Liver (tissue), 9 donors: ENCODE results near the gene COMTD1. TPM values are rescaled to one million over a fixed set of nuclear protein-coding genes. Genes with fewer than 3 reads are reported as not detected.

Source experiments
- DNase-seq: peaks from one replicate; pipeline ENCODE4 v3.0.0-alpha.2; 2017; ENCODE audit warnings: low spot score
- H3K27ac ChIP-seq, 2 donors: one replicate each; pipeline ENCODE4 v1.7.0; 2013; ENCODE audit warnings: inconsistent platforms in 2 of 2, low read length in 2 of 2, control low read depth in 1 of 2, low read depth in 1 of 2, mild to moderate bottlenecking in 1 of 2
- H3K27me3 ChIP-seq, 4 donors: one replicate each; pipeline versions ENCODE4 v1.6.1 to v1.7.0; 2013; ENCODE audit warnings: low read length in 3 of 4, inconsistent platforms in 1 of 4, mild to moderate bottlenecking in 1 of 4, moderate library complexity in 1 of 4; ENCODE audit not compliant: control insufficient read depth in 4 of 4, insufficient read depth in 4 of 4
- H3K36me3 ChIP-seq, 4 donors: one replicate each; pipeline versions ENCODE4 v1.6.1 to v1.7.0; 2013; ENCODE audit warnings: low read length in 3 of 4, mild to moderate bottlenecking in 3 of 4, low read depth in 1 of 4, moderate library complexity in 1 of 4; ENCODE audit not compliant: control insufficient read depth in 4 of 4, insufficient read depth in 3 of 4
- H3K4me1 ChIP-seq, 4 donors: one replicate each; pipeline versions ENCODE4 v1.6.1 to v1.7.0; 2013; ENCODE audit warnings: low read length in 3 of 4, mild to moderate bottlenecking in 3 of 4, moderate library complexity in 1 of 4; ENCODE audit not compliant: control insufficient read depth in 4 of 4, insufficient read depth in 4 of 4
- H3K4me3 ChIP-seq, 3 donors: one replicate each; pipeline versions ENCODE4 v1.6.1 to v1.7.0; 2013; ENCODE audit warnings: low read length in 3 of 3, control low read depth in 1 of 3, low read depth in 1 of 3, mild to moderate bottlenecking in 1 of 3
- H3K9ac ChIP-seq, 2 donors: one replicate each; pipeline ENCODE4 v1.7.0; 2013; ENCODE audit warnings: low read length in 2 of 2, mild to moderate bottlenecking in 2 of 2, moderate library complexity in 2 of 2, control low read depth in 1 of 2, low read depth in 1 of 2
- H3K9me3 ChIP-seq, 4 donors: one replicate each; pipeline versions ENCODE4 v1.6.1 to v1.7.0; 2013; ENCODE audit warnings: low read length in 3 of 4; ENCODE audit not compliant: control insufficient read depth in 4 of 4
- EGR1 ChIP-seq, 2 donors: IDR thresholded peaks; 2 replicates each; pipeline ENCODE4 v1.6.1; 2016 to 2018; ENCODE audit warnings: antibody characterized with exemption in 2 of 2, low read depth in 2 of 2
- FOXA1 ChIP-seq: IDR thresholded peaks from 2 replicates; pipeline ENCODE4 v1.6.1; 2016; ENCODE audit warnings: antibody characterized with exemption
- FOXA2 ChIP-seq: IDR thresholded peaks from 2 replicates; pipeline ENCODE4 v1.6.1; 2016; ENCODE audit warnings: antibody characterized with exemption
- GABPA ChIP-seq, 2 donors: IDR thresholded peaks in 1 of 2; conservative IDR thresholded peaks in 1 of 2; 2 replicates each; pipeline ENCODE4 v1.6.1; 2016; ENCODE audit warnings: antibody characterized with exemption in 2 of 2, mild to moderate bottlenecking in 1 of 2, moderate library complexity in 1 of 2
- HNF4A ChIP-seq, 2 donors: conservative IDR thresholded peaks; 2 replicates each; pipeline ENCODE4 v1.6.1; 2016; ENCODE audit warnings: antibody characterized with exemption in 2 of 2, mild to moderate bottlenecking in 2 of 2
- HNF4G ChIP-seq: IDR thresholded peaks from 2 replicates; pipeline ENCODE4 v1.6.1; 2016; ENCODE audit warnings: antibody characterized with exemption
- JUND ChIP-seq, 2 donors: IDR thresholded peaks; 2 replicates each; pipeline ENCODE4 v1.6.1; 2016; ENCODE audit warnings: antibody characterized with exemption in 2 of 2
- NR2F2 ChIP-seq: IDR thresholded peaks from 2 replicates; pipeline ENCODE4 v1.6.1; 2016; ENCODE audit warnings: antibody characterized with exemption
- RAD21 ChIP-seq, 2 donors: IDR thresholded peaks; 2 replicates each; pipeline ENCODE4 v1.6.1; 2016; ENCODE audit warnings: antibody characterized with exemption in 2 of 2, mild to moderate bottlenecking in 2 of 2
- RXRA ChIP-seq, 2 donors: IDR thresholded peaks; 2 replicates each; pipeline ENCODE4 v1.6.1; 2017 to 2018; ENCODE audit warnings: antibody characterized with exemption in 2 of 2, mild to moderate bottlenecking in 1 of 2
- SP1 ChIP-seq: IDR thresholded peaks from 2 replicates; pipeline ENCODE4 v1.6.1; 2018; ENCODE audit warnings: antibody characterized with exemption, mild to moderate bottlenecking
- TAF1 ChIP-seq: conservative IDR thresholded peaks from 2 replicates; pipeline ENCODE4 v1.6.1; 2016; ENCODE audit warnings: antibody characterized with exemption, mild to moderate bottlenecking
- YY1 ChIP-seq: IDR thresholded peaks from 2 replicates; pipeline ENCODE4 v1.6.1; 2016; ENCODE audit warnings: antibody characterized with exemption, mild to moderate bottlenecking
- WGBS: extraction: QIAGEN DNeasy Blood & Tissue Kit; methylation state at CpG from one replicate; pipeline ENCODE4 v1.1.7; 2013; 5-methylcytosine and 5-hydroxymethylcytosine counted together
- polyA plus RNA-seq, 2 donors: library from polyadenylated mRNA; stranded (reverse) in 1 of 2; unstranded in 1 of 2; fragments of 200-250 nt in 1 of 2; fragments of >200 nt in 1 of 2; fragmentation: Nextera tagmentation in 1 of 2; extraction: Ambion mirVana in 1 of 2; gene quantifications; one replicate each; pipeline versions ENCODE4 v1.2.1 to v1.2.3, GENCODE V29; 2013 to 2015
- total RNA-seq, 2 donors: library from RNA; depleted of rRNA; stranded (reverse); fragments of >200 nt; gene quantifications; one replicate each; pipeline ENCODE4 v1.2.3, GENCODE V29; 2014
- TF ChIP-seq, protein P1 (sequence below): IDR thresholded peaks from 2 replicates; pipeline ENCODE4 v1.6.1; 2016; ENCODE audit warnings: antibody characterized with exemption, mild to moderate bottlenecking
- TF ChIP-seq, protein P2 (sequence below): fragments of 150-350 bp; IDR thresholded peaks from 2 replicates; pipeline ENCODE4 v1.5.1; 2017; ENCODE audit warnings: improper control_type of control experiment, low read depth, low read length; ENCODE audit not compliant: missing input control
- TF ChIP-seq, protein P3 (sequence below): IDR thresholded peaks from 2 replicates; pipeline ENCODE4 v1.6.1; 2016; ENCODE audit warnings: antibody characterized with exemption
- TF ChIP-seq, protein P4 (sequence below): IDR thresholded peaks from 2 replicates; pipeline ENCODE4 v1.6.1; 2016; ENCODE audit warnings: antibody characterized with exemption
- TF ChIP-seq, protein P5 (sequence below): IDR thresholded peaks from 2 replicates; pipeline ENCODE4 v1.6.1; 2016; ENCODE audit warnings: antibody characterized with exemption
- donor health status: healthy.
- donor health status: healthy.
- donor health status: healthy.
- donor health status: healthy.
- donor health status: healthy.

Gene COMTD1
- total and polyA plus RNA-seq, 4 donors, result 6.5 to 44.2 (median 26.5) TPM

DNA sequence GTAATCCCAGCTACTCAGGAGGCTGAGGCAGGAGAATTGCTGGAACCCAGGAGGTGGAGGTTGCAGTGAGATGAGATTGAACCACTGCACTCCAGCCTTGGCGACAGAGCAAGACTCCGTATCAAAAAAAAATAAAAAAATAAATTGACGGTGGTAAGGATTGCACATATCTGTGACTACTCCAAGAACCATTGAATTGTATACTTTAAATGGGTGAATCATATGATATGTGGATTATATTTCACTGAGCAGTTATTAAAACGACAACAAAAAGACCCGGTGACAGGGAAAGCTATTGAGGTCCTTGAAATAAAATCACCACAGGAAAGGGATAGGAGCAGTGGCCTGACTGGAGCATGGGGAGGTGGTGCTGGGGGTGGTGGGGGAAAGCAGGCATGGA lies 31.2 kb upstream of the COMTD1 start:
- H3K9ac ChIP-seq, result no peak overlapping the region
- H3K4me1 ChIP-seq, result no peaks in the 10 kb centered on the region
- no peak overlapping the region for H3K4me3 ChIP-seq
- no peaks in the 10 kb centered on the region for H3K36me3 ChIP-seq
- no peak for DNase-seq
- 93% methylated on average over 5 of the region's 5 CpGs for WGBS
- TF ChIP-seq, protein P1, sequence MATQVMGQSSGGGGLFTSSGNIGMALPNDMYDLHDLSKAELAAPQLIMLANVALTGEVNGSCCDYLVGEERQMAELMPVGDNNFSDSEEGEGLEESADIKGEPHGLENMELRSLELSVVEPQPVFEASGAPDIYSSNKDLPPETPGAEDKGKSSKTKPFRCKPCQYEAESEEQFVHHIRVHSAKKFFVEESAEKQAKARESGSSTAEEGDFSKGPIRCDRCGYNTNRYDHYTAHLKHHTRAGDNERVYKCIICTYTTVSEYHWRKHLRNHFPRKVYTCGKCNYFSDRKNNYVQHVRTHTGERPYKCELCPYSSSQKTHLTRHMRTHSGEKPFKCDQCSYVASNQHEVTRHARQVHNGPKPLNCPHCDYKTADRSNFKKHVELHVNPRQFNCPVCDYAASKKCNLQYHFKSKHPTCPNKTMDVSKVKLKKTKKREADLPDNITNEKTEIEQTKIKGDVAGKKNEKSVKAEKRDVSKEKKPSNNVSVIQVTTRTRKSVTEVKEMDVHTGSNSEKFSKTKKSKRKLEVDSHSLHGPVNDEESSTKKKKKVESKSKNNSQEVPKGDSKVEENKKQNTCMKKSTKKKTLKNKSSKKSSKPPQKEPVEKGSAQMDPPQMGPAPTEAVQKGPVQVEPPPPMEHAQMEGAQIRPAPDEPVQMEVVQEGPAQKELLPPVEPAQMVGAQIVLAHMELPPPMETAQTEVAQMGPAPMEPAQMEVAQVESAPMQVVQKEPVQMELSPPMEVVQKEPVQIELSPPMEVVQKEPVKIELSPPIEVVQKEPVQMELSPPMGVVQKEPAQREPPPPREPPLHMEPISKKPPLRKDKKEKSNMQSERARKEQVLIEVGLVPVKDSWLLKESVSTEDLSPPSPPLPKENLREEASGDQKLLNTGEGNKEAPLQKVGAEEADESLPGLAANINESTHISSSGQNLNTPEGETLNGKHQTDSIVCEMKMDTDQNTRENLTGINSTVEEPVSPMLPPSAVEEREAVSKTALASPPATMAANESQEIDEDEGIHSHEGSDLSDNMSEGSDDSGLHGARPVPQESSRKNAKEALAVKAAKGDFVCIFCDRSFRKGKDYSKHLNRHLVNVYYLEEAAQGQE, result no peak
- TF ChIP-seq RXRA (IDR thresholded peaks at IDR 0.05) (no peak), FOXA1 (no peak)
- TF ChIP-seq, protein P2, sequence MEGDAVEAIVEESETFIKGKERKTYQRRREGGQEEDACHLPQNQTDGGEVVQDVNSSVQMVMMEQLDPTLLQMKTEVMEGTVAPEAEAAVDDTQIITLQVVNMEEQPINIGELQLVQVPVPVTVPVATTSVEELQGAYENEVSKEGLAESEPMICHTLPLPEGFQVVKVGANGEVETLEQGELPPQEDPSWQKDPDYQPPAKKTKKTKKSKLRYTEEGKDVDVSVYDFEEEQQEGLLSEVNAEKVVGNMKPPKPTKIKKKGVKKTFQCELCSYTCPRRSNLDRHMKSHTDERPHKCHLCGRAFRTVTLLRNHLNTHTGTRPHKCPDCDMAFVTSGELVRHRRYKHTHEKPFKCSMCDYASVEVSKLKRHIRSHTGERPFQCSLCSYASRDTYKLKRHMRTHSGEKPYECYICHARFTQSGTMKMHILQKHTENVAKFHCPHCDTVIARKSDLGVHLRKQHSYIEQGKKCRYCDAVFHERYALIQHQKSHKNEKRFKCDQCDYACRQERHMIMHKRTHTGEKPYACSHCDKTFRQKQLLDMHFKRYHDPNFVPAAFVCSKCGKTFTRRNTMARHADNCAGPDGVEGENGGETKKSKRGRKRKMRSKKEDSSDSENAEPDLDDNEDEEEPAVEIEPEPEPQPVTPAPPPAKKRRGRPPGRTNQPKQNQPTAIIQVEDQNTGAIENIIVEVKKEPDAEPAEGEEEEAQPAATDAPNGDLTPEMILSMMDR, result no peak
- H3K27ac ChIP-seq, result no peak overlapping the region
- no peaks in the 10 kb centered on the region for H3K9me3 ChIP-seq
- no peaks in the 10 kb centered on the region for H3K27me3 ChIP-seq

DNA sequence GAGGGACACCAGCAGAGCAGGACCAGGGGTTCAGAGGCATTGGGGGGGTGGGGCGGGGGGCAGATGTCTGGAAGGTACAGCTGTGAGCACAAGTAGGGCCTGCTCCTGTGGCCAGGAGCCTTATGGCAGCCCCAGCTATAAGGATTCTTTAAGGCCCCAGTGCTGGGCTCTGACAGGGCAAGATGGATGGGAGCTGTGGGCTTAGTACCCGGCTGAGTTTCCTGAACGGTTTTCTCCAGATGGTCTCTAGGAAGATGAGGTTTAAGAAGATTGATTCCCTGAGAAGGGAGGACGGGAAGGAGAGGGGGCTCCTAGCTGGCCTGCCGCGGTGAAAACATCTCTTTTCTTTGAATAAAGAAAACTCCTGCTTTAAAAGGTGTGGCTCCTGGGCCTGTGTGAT lies 30.1 kb upstream of the COMTD1 start:
- no peak for DNase-seq
- 73% methylated on average over 6 of the region's 6 CpGs for WGBS
- TF ChIP-seq EGR1 (IDR thresholded peaks at IDR 0.05; ENCODE audit: low read depth in 2 of 2) (no peak), SP1 (no peak), GABPA (IDR thresholded peaks at IDR 0.05 in 1 of 2, conservative IDR thresholded peaks at IDR 0.05 in 1 of 2) (no peak), HNF4A (conservative IDR thresholded peaks at IDR 0.05) (no peak), YY1 (no peak), TAF1 (no peak), JUND (IDR thresholded peaks at IDR 0.05) (no peak), HNF4G (no peak), FOXA1 (no peak), FOXA2 (no peak), NR2F2 (no peak), RAD21 (IDR thresholded peaks at IDR 0.05) (no peak), RXRA (IDR thresholded peaks at IDR 0.05) (no peak)
- TF ChIP-seq, protein P1, result no peak
- TF ChIP-seq, protein P3, sequence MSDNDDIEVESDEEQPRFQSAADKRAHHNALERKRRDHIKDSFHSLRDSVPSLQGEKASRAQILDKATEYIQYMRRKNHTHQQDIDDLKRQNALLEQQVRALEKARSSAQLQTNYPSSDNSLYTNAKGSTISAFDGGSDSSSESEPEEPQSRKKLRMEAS, result no peak
- TF ChIP-seq, protein P2, result no peak
- TF ChIP-seq, protein P4, sequence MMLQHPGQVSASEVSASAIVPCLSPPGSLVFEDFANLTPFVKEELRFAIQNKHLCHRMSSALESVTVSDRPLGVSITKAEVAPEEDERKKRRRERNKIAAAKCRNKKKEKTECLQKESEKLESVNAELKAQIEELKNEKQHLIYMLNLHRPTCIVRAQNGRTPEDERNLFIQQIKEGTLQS, result no peak
- TF ChIP-seq, protein P5, sequence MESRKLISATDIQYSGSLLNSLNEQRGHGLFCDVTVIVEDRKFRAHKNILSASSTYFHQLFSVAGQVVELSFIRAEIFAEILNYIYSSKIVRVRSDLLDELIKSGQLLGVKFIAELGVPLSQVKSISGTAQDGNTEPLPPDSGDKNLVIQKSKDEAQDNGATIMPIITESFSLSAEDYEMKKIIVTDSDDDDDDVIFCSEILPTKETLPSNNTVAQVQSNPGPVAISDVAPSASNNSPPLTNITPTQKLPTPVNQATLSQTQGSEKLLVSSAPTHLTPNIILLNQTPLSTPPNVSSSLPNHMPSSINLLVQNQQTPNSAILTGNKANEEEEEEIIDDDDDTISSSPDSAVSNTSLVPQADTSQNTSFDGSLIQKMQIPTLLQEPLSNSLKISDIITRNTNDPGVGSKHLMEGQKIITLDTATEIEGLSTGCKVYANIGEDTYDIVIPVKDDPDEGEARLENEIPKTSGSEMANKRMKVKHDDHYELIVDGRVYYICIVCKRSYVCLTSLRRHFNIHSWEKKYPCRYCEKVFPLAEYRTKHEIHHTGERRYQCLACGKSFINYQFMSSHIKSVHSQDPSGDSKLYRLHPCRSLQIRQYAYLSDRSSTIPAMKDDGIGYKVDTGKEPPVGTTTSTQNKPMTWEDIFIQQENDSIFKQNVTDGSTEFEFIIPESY, result no peak
- no peaks in the 10 kb centered on the region for H3K36me3 ChIP-seq
- no peak overlapping the region for H3K9ac ChIP-seq
- H3K9me3 ChIP-seq, result no peaks in the 10 kb centered on the region
- no peaks in the 10 kb centered on the region for H3K4me1 ChIP-seq
- H3K27me3 ChIP-seq, result no peaks in the 10 kb centered on the region
- H3K27ac ChIP-seq, result no peak overlapping the region
- H3K4me3 ChIP-seq, result no peak overlapping the region
